Dermis microvascular lymphatic vessel endothelial cell (primary cell): ENCODE measurements around the gene LAT. TPM values are rescaled to one million over a fixed set of nuclear protein-coding genes. Genes with fewer than 3 reads are reported as not detected.
A peak's percentile ranks its signal among the peaks of the same experiment; 100 is the strongest.
"Not testable (repeated sequence)": the region's sequence is repeated elsewhere in the genome, so short reads cannot be mapped to it uniquely, and the experiment has no call there.

Source experiments
- DNase-seq, 2 donors: peaks; one replicate each; pipeline versions ENCODE4 v3.0.0 to v3.0.0-alpha.2; 2010; ENCODE audit warnings: low read depth in 2 of 2
- total RNA-seq: library from RNA; depleted of rRNA; stranded (reverse); fragments of >200 nt; gene quantifications from 2 replicates; pipeline ENCODE4 v1.2.1, GENCODE V29; 2014

The LAT gene
- total RNA-seq, 1 donor from 2014 or later = 0.26 TPM

- DNase-seq = no peak
These were observed 6.9 kb upstream of the LAT start for GRCh38 chr16:28977703-28978662.

GRCh38 chr16:28980330-28980729, 4.5 kb upstream of the LAT start:
- DNase-seq = not testable (repeated sequence)

- no peak for DNase-seq
These were observed 3.9 kb upstream of the LAT start for GRCh38 chr16:28980929-28981328.

- DNase-seq = peak in 1 of 2 donors; percentile 6
These were observed 3.3 kb upstream of the LAT start for GRCh38 chr16:28981517-28981916.

GRCh38 chr16:28982418-28982817, 2.4 kb upstream of the LAT start:
- DNase-seq = no peak

GRCh38 chr16:28982949-28983348, 1.9 kb upstream of the LAT start:
- DNase-seq = no peak

- DNase-seq = no peak
These were observed 1.2 kb upstream of the LAT start for GRCh38 chr16:28983644-28984043.

GRCh38 chr16:28984091-28984490, 761 bp upstream of the LAT start:
- DNase-seq = no peak

- no peak for DNase-seq
These were observed 574 bp downstream of the LAT start for GRCh38 chr16:28985211-28986041.

- DNase-seq = no peak
These were observed 1.2 kb downstream of the LAT start for GRCh38 chr16:28986046-28986445.

- DNase-seq = no peak
These were observed 1.6 kb downstream of the LAT start for GRCh38 chr16:28986492-28986891.

GRCh38 chr16:28987170-28987853, 2.5 kb downstream of the LAT start:
- no peak for DNase-seq

- DNase-seq = no peak
These were observed 4.5 kb downstream of the LAT start for GRCh38 chr16:28989363-28989762.

- no peak for DNase-seq
These were observed 5.7 kb downstream of the LAT start for GRCh38 chr16:28990375-28991040.

GRCh38 chr16:28991687-28992086, 6.8 kb downstream of the LAT start:
- no peak for DNase-seq

- no peak for DNase-seq
These were observed 7.6 kb downstream of the LAT start for GRCh38 chr16:28992496-28992895.

GRCh38 chr16:28998837-28999236, 14.0 kb downstream of the LAT start:
- no peak for DNase-seq

- no peak for DNase-seq
These were observed 14.7 kb downstream of the LAT start for GRCh38 chr16:28999577-28999976.

GRCh38 chr16:29000019-29000418, 15.2 kb downstream of the LAT start:
- DNase-seq = no peak

GRCh38 chr16:29004496-29005139, 19.8 kb downstream of the LAT start:
- not testable (repeated sequence) for DNase-seq
